Measurements from ENCODE around the gene TCF4. TPM values are rescaled to one million over a fixed set of nuclear protein-coding genes. Genes with fewer than 3 reads are reported as not detected.

The TCF4 gene
- total RNA-seq, 1 donor from 2014 or later = 199 TPM

- Mint-ChIP-seq H3K27me3 (ENCODE audit: unreplicated experiment) (peaks cover 3% of the 10 kb centered on the region), H3K27ac (ENCODE audit: unreplicated experiment) (no peak overlapping the region), H3K4me3 (ENCODE audit: unreplicated experiment) (peak overlapping the region; percentile 6), H3K36me3 (ENCODE audit: unreplicated experiment) (no peaks in the 10 kb centered on the region), H3K4me1 (ENCODE audit: low read depth, unreplicated experiment) (peaks cover 36% of the 10 kb centered on the region), H3K9me3 (ENCODE audit: unreplicated experiment) (no peaks in the 10 kb centered on the region)
- TF ChIP-seq CTCF (IDR thresholded peaks at IDR 0.05; ENCODE audit: partially characterized antibody, unreplicated experiment) = no peak
- DNase-seq = no peak
Observed at GRCh38 chr18:55353391-55353790, 234.6 kb downstream of the TCF4 start.

- Mint-ChIP-seq H3K4me1 (ENCODE audit: low read depth, unreplicated experiment) (peaks cover 38% of the 10 kb centered on the region), H3K9me3 (ENCODE audit: unreplicated experiment) (no peaks in the 10 kb centered on the region), H3K4me3 (ENCODE audit: unreplicated experiment) (no peak overlapping the region), H3K27me3 (ENCODE audit: unreplicated experiment) (peaks cover 3% of the 10 kb centered on the region), H3K36me3 (ENCODE audit: unreplicated experiment) (no peaks in the 10 kb centered on the region), H3K27ac (ENCODE audit: unreplicated experiment) (peak overlapping the region; percentile 6)
- DNase-seq = no peak
- TF ChIP-seq CTCF (IDR thresholded peaks at IDR 0.05; ENCODE audit: partially characterized antibody, unreplicated experiment) = no peak
Observed at GRCh38 chr18:55351980-55352714, 235.8 kb downstream of the TCF4 start.

GRCh38 chr18:55351241-55351691 is 236.7 kb downstream of the TCF4 start:
- peak overlapping the region; percentile 53 for H3K27ac Mint-ChIP-seq (ENCODE audit: unreplicated experiment)

GRCh38 chr18:55349685-55350084 is 238.3 kb downstream of the TCF4 start:
- Mint-ChIP-seq H3K4me3 (ENCODE audit: unreplicated experiment) (no peak overlapping the region), H3K4me1 (ENCODE audit: low read depth, unreplicated experiment) (peaks cover 42% of the 10 kb centered on the region), H3K9me3 (ENCODE audit: unreplicated experiment) (no peaks in the 10 kb centered on the region), H3K27me3 (ENCODE audit: unreplicated experiment) (peaks cover 3% of the 10 kb centered on the region), H3K36me3 (ENCODE audit: unreplicated experiment) (no peaks in the 10 kb centered on the region), H3K27ac (ENCODE audit: unreplicated experiment) (no peak overlapping the region)
- DNase-seq = no peak
- TF ChIP-seq CTCF (IDR thresholded peaks at IDR 0.05; ENCODE audit: partially characterized antibody, unreplicated experiment) = no peak

More at GRCh38 chr18:55351241-55351691, 236.7 kb downstream of the TCF4 start:
- Mint-ChIP-seq H3K4me1 (ENCODE audit: low read depth, unreplicated experiment) (peaks cover 42% of the 10 kb centered on the region), H3K9me3 (ENCODE audit: unreplicated experiment) (no peaks in the 10 kb centered on the region), H3K36me3 (ENCODE audit: unreplicated experiment) (no peaks in the 10 kb centered on the region), H3K4me3 (ENCODE audit: unreplicated experiment) (no peak overlapping the region), H3K27me3 (ENCODE audit: unreplicated experiment) (peaks cover 3% of the 10 kb centered on the region)
- TF ChIP-seq CTCF (IDR thresholded peaks at IDR 0.05; ENCODE audit: partially characterized antibody, unreplicated experiment) = no peak
- DNase-seq = no peak
